ENCODE measurements around the gene ARPC5. TPM values are rescaled to one million over a fixed set of nuclear protein-coding genes. Genes with fewer than 3 reads are reported as not detected.
A peak's percentile ranks its signal among the peaks of the same experiment; 100 is the strongest.

ARPC5 gene
- total and polyA plus RNA-seq, 9 of the 15 experiments (the other 6 are each of a cell fraction or from before 2014, with no cell fraction given): 71.8 to 150 (median 91.6) TPM

GRCh38 chr1:183685112-183685713 is 49.6 kb upstream of the ARPC5 start (continued):
- TF ChIP-seq REST (IDR thresholded peaks at IDR 0.05; ENCODE audit: borderline replicate concordance): peak; percentile 71
- no peak for TF ChIP-seq REST (CRISPR knock-in tag; IDR thresholded peaks at IDR 0.05; ENCODE audit: low read depth)
- TF ChIP-seq NFRKB (IDR thresholded peaks at IDR 0.05; ENCODE audit: low read depth): no peak
- TF ChIP-seq SMAD4 (CRISPR knock-in tag; conservative IDR thresholded peaks at IDR 0.05): 0 out of 2 replicates have a peak, but pooled peaks have one; percentile 17
- TF ChIP-seq STAT5B (CRISPR knock-in tag; IDR thresholded peaks at IDR 0.05): no peak
- TF ChIP-seq AFF1 (IDR thresholded peaks at IDR 0.05; ENCODE audit: low read depth in 1 of 2, partially characterized antibody in 2 of 2): no peak
- no peak for TF ChIP-seq ZSCAN32 (CRISPR knock-in tag; IDR thresholded peaks at IDR 0.05)
- no peak for TF ChIP-seq SNAPC5 (CRISPR knock-in tag; IDR thresholded peaks at IDR 0.05)
- TF ChIP-seq CBFA2T2 (conservative IDR thresholded peaks at IDR 0.05): no peak
- no peak for TF ChIP-seq ZNF197 (CRISPR knock-in tag; IDR thresholded peaks at IDR 0.05; ENCODE audit: low read depth)
- TF ChIP-seq KDM5B (IDR thresholded peaks at IDR 0.05; ENCODE audit: insufficient replicate concordance, low read depth, low read length): no peak
- peak; percentile 59 for TF ChIP-seq SMC3 (conservative IDR thresholded peaks at IDR 0.05; ENCODE audit: insufficient read depth, low read depth, low read length)
- TF ChIP-seq ARID2 (IDR thresholded peaks at IDR 0.05): no peak
- 0 out of 2 replicates have a peak, but pooled peaks have one; percentile 33 for TF ChIP-seq GATAD2B (IDR thresholded peaks at IDR 0.05; ENCODE audit: borderline replicate concordance)

All from K562 (cell line).